ENCODE measurements around the gene COL8A1. TPM values are rescaled to one million over a fixed set of nuclear protein-coding genes. Genes with fewer than 3 reads are reported as not detected.

The COL8A1 gene
- total RNA-seq, 1 experiment from 2014 or later, result 0.07 TPM

DNA sequence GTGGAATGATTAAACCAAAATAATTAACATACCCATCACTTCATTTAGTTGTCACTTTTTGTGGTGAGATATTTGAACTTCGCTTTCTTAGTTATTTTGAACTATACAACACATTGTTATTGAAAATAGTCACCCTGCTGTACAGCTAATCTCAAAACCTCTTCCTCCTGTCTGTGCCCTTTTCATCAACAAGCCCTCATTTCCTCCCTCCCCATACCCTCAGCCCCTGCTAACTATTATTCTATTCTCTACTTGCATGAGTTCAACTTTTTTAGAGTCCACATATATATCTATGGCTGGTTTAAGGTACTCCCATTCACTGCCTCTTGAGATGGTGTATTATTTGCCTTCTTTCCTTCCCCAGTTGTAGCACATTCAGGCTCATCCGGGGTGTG is 32.2 kb downstream of the COL8A1 start:
- Histone ChIP-seq H3K4me1 (ENCODE audit: control insufficient read depth in 1 of 2, insufficient read depth in 2 of 2, low read length in 2 of 2) (no peaks in the 10 kb centered on the region), H3K9me3 (ENCODE audit: control insufficient read depth in 1 of 2, insufficient read depth in 1 of 2, low read depth in 1 of 2, low read length in 2 of 2) (no peaks in the 10 kb centered on the region), H3K9ac (ENCODE audit: low read length) (no peak overlapping the region), H3K9me2 (ENCODE audit: insufficient read depth) (no peaks in the 10 kb centered on the region), H3K27me3 (ENCODE audit: insufficient read depth, low read length) (peaks cover 76% of the 10 kb centered on the region), H3K27ac (ENCODE audit: low read depth, low read length) (no peak overlapping the region), H3K36me3 (ENCODE audit: control insufficient read depth in 1 of 2, insufficient read depth in 2 of 2, low read length in 2 of 2) (no peaks in the 10 kb centered on the region), H4K20me1 (ENCODE audit: insufficient read depth) (no peaks in the 10 kb centered on the region), H3K79me2 (ENCODE audit: insufficient read depth, low read length) (no peaks in the 10 kb centered on the region), H3K4me2 (ENCODE audit: low read length) (no peak overlapping the region), H3K4me3 (replicated peaks in 1 of 2; ENCODE audit: low read depth in 1 of 2, low read length in 2 of 2) (no peak overlapping the region), H2AFZ (ENCODE audit: low read depth, low read length, poor library complexity, severe bottlenecking) (no peak overlapping the region)
- no peak for ATAC-seq
- BruUV-seq (replicated peaks), result no TSS peak
- RAD21 ChIA-PET (ENCODE audit: low non-redundant PET in 1 of 2, low total read pairs in 2 of 2, uncharacterized antibody in 2 of 2, unreplicated experiment in 2 of 2), result no interaction called here
- DNase-seq (ENCODE audit: low read depth, low spot score), result no peak
- intact Hi-C loops (cut with micrococcal nuclease), result no loop called here
- POLR2A ChIA-PET, result no interaction called here
- TF ChIP-seq POLR2AphosphoS5 (IDR thresholded peaks at IDR 0.05; ENCODE audit: low read depth, low read length), result no peak
- TF ChIP-seq YY1 (IDR thresholded peaks at IDR 0.05; ENCODE audit: extremely low read depth, insufficient replicate concordance, low read depth, low read length), result no peak
- TF ChIP-seq JUND (IDR thresholded peaks at IDR 0.05), result no peak
- no peak for TF ChIP-seq POLR2A (IDR thresholded peaks at IDR 0.05; ENCODE audit: borderline replicate concordance, extremely low read depth, insufficient read depth, insufficient read length)
- TF ChIP-seq, protein P1, sequence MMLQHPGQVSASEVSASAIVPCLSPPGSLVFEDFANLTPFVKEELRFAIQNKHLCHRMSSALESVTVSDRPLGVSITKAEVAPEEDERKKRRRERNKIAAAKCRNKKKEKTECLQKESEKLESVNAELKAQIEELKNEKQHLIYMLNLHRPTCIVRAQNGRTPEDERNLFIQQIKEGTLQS (IDR thresholded peaks at IDR 0.05), result no peak
- TF ChIP-seq EGR1 (IDR thresholded peaks at IDR 0.05; ENCODE audit: low read depth), result no peak
- TF ChIP-seq, protein P2, sequence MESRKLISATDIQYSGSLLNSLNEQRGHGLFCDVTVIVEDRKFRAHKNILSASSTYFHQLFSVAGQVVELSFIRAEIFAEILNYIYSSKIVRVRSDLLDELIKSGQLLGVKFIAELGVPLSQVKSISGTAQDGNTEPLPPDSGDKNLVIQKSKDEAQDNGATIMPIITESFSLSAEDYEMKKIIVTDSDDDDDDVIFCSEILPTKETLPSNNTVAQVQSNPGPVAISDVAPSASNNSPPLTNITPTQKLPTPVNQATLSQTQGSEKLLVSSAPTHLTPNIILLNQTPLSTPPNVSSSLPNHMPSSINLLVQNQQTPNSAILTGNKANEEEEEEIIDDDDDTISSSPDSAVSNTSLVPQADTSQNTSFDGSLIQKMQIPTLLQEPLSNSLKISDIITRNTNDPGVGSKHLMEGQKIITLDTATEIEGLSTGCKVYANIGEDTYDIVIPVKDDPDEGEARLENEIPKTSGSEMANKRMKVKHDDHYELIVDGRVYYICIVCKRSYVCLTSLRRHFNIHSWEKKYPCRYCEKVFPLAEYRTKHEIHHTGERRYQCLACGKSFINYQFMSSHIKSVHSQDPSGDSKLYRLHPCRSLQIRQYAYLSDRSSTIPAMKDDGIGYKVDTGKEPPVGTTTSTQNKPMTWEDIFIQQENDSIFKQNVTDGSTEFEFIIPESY (IDR thresholded peaks at IDR 0.05; ENCODE audit: extremely low read depth, insufficient replicate concordance, low read length), result no peak
- TF ChIP-seq EZH2phosphoT487 (IDR thresholded peaks at IDR 0.05; ENCODE audit: borderline replicate concordance), result no peak
- no peak for TF ChIP-seq ZFX (IDR thresholded peaks at IDR 0.05)
- TF ChIP-seq RAD21 (IDR thresholded peaks at IDR 0.05; ENCODE audit: low read depth), result no peak
- TF ChIP-seq SIN3A (IDR thresholded peaks at IDR 0.05; ENCODE audit: low read depth), result no peak
- TF ChIP-seq SP1 (IDR thresholded peaks at IDR 0.05; ENCODE audit: low read depth), result no peak
- TF ChIP-seq, protein P3, sequence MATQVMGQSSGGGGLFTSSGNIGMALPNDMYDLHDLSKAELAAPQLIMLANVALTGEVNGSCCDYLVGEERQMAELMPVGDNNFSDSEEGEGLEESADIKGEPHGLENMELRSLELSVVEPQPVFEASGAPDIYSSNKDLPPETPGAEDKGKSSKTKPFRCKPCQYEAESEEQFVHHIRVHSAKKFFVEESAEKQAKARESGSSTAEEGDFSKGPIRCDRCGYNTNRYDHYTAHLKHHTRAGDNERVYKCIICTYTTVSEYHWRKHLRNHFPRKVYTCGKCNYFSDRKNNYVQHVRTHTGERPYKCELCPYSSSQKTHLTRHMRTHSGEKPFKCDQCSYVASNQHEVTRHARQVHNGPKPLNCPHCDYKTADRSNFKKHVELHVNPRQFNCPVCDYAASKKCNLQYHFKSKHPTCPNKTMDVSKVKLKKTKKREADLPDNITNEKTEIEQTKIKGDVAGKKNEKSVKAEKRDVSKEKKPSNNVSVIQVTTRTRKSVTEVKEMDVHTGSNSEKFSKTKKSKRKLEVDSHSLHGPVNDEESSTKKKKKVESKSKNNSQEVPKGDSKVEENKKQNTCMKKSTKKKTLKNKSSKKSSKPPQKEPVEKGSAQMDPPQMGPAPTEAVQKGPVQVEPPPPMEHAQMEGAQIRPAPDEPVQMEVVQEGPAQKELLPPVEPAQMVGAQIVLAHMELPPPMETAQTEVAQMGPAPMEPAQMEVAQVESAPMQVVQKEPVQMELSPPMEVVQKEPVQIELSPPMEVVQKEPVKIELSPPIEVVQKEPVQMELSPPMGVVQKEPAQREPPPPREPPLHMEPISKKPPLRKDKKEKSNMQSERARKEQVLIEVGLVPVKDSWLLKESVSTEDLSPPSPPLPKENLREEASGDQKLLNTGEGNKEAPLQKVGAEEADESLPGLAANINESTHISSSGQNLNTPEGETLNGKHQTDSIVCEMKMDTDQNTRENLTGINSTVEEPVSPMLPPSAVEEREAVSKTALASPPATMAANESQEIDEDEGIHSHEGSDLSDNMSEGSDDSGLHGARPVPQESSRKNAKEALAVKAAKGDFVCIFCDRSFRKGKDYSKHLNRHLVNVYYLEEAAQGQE (IDR thresholded peaks at IDR 0.05; ENCODE audit: low read depth), result no peak
- TF ChIP-seq, protein P4, sequence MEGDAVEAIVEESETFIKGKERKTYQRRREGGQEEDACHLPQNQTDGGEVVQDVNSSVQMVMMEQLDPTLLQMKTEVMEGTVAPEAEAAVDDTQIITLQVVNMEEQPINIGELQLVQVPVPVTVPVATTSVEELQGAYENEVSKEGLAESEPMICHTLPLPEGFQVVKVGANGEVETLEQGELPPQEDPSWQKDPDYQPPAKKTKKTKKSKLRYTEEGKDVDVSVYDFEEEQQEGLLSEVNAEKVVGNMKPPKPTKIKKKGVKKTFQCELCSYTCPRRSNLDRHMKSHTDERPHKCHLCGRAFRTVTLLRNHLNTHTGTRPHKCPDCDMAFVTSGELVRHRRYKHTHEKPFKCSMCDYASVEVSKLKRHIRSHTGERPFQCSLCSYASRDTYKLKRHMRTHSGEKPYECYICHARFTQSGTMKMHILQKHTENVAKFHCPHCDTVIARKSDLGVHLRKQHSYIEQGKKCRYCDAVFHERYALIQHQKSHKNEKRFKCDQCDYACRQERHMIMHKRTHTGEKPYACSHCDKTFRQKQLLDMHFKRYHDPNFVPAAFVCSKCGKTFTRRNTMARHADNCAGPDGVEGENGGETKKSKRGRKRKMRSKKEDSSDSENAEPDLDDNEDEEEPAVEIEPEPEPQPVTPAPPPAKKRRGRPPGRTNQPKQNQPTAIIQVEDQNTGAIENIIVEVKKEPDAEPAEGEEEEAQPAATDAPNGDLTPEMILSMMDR (IDR thresholded peaks at IDR 0.05 in 2 of 3, conservative IDR thresholded peaks at IDR 0.05 in 1 of 3; ENCODE audit: borderline replicate concordance in 1 of 3, insufficient read depth in 1 of 3, low read depth in 2 of 3, low read length in 2 of 3), result no peak
- TF ChIP-seq SRF (IDR thresholded peaks at IDR 0.05; ENCODE audit: low read depth), result no peak
- CTCF ChIA-PET, result no interaction called here

Measured in HCT116 (cell line).